NOMO-1 treated with dmso at 0.1 percent for 144 hours (cell line): ENCODE measurements around the gene MFN1.
"Not testable (repeated sequence)": the region's sequence is repeated elsewhere in the genome, so short reads cannot be mapped to it uniquely, and the experiment has no call there.

Experiments used
- DNase-seq: peaks from one replicate; lab custom pipeline; 2025; ENCODE audit not compliant: unreplicated experiment; lab: John Stamatoyannopoulos, UW

MFN1 gene

DNA sequence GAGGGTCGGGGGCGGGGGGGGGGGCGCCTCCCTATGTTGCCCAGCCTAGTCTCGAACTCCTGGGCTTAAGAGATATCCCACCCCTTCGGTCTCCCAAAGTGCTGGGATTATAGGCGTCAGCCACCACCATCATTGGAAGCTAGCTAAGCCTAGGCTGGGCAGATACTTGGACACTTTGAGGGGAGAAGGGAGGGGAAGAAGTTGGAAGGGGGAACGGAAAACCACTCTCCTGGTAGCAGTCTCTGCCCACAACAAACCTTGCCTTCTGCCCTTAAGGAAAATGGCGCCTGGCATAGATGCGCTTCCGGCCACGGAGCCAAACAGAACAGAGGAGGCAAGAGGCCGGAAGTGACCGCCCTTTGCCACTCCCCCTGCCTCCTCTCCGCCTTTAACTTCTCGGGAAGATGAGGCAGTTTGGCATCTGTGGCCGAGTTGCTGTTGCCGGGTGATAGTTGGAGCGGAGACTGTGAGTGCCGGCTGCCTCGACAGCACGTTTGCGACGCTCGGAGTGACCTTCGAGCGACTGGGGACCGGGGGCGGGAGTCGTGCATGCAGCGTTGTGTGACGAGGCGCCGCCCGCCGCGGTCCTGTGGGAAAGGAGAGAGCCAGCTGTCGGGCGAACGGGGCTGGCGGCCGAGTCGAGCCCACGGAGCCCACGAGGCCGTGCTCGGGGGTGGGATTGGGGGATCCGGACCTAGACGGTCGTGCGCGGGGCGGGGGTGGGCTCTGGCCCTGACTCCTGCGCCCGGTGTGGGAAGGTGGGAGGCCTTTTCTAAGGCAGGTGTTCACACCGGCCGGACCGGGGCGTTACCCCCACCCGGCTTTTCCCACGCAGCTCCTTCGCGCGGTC lies at the start of gene MFN1:
MFN1 (plus strand) TSS at position 365 of the 850 bp plus-strand sequence. CDS start 1,143 bp downstream, outside the sequence.
- DNase-seq, result peak; percentile 94

DNA sequence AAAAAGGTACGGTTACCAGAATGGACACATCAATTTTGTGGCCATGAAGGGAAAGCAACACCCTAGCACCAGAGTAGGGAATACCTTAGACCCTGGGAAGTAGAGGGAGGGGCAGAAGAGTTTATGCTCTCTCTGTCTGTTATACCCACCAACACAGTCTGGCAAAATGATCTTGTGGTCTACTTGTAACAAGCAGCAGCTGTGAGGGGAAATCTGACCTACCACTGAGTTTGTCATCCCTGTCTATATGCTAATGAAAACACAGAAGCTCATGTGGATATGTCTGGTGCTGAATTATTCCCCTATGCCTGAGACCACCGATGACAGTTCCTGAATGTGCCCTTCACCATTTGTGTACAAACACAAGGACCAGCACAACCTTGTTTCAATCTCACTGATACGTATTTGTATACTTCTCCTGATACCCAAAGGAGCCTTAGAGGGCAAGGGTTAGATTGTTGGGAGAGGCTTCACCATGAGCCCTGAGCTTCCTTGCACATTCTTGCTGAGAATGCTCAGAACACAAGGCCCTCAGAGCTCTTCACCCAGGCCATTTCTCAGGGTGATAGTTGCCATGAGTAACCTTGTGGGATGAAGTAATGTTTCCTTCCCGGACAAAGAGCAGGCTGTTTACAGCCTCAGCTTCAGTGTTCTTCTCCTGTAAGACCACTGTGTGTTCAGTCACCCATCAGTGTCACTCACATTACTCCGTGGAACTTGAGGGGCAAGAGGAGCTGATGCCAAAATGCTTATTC lies 49.4 kb upstream of the MFN1 start:
- DNase-seq, result no peak

DNA sequence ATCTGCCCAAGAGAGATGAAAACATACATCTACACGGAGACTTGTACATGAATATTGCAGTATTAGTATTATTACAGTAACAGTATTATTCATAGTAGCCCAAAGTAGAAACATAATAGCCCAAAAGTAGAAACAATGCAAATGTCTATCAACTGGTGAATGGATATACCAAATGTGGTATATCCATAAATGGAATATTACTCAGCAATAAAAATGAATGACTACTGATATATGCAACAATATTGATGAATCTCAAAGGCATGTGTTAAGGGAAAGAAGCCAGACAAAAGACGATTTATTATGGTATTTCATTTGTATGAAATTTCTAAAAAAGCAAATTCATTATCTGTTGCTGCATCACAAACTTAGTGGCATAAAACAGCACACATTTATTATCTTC lies 48.2 kb upstream of the MFN1 start:
- DNase-seq, result no peak

DNA sequence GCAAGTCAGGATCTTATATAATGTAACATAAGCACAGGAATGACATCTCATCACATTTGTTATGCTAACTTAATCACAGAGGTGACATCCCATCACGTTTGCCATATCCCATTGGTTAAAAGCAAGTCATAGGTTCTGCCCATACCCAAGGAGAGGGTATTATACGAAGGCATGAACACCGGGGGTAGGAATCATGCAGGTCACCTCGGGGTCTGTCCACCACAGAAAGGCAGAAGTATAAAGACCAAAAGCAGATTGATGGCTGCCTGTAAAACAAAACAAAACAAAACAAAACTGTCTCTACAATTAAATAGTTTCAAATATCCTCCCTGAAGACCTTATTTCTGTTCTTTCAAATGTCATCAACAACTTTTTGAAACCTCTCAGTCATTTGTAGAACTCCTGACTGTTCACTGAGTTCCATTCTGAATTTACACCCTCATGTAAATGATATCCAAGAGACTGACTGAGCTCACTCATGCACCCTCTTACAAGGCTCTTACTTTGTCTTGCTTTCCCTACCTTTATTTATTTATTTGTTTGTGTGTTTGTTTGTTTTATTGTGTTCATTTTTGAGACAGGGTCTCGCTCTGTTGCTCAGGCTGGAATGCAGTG lies 47.4 kb upstream of the MFN1 start:
- DNase-seq, result no peak

DNA sequence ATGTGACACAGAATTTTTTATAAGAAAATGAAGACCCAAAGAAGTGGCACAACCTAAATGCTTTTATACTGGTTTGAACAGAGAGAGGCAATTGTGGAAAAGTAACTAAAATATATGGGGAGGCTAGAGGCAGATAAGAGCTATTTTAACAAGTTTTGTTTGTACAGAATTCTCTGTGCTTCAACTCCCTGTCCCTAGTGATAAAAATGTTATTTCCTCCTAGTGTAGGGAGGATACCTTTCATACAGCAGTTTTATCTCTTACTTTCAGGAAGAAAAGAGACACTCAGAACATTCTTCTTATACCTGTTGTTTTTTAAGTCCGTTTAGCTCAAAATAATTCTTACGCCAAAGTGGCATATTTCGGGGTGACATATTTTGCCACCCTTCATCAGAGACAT lies 45.9 kb upstream of the MFN1 start:
- DNase-seq, result no peak

DNA sequence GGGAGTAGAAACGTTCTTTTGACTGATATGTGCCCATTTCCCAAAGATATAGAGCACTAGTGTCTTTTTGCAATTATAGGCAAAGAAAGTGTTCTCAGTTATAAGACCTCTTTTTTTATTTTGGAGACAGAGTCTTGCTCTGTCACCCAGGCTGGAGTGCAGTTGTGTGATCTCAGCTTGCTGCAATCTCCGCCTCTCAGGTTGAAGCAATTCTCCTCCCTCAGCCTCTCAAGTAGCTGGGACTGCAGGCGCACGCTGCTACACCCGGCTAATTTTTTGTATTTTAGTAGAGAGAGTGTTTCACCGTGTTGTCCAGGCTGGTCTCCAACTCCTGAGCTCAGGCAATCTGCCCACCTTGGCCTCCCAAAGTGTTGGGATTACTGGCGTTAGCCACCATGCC lies 45.4 kb upstream of the MFN1 start:
- DNase-seq, result no peak

DNA sequence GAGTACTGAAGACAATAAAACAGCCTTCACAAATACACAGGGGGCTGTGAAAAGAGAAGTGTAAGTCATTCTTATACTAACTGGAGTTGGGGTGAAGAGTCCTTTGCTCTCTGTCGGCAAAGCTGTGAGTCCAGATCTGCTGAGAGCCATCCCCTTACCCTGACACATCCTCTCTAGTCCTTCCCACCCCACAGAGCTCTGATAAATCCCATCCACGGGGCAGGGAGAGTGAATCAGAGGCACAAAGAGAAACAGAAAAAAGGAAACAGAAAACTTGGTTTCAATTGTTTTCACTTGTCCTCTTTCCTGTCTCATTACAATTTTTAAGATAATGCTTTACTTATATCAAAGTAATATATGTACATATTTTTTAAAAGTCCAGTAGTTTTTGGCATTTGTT lies 42.9 kb upstream of the MFN1 start:
- DNase-seq, result no peak

DNA sequence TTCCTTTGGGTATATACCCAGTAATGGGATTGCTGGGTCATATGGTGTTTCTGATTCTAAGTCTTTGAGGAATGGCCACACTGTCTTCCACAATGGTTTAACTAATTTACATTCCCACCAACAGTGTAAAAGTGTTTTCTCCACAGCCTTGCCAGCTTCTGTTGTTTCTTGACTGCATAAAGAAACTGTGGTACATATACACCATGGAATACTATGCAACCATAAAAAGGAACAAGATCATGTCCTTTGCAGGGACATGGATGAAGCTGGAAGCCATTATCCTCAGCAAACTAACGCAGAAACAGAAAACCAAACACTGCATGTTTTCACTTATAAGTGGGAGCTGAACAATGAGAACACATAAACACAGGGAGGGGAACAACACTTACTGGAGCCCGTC lies 40.1 kb upstream of the MFN1 start:
- not testable (repeated sequence) for DNase-seq

DNA sequence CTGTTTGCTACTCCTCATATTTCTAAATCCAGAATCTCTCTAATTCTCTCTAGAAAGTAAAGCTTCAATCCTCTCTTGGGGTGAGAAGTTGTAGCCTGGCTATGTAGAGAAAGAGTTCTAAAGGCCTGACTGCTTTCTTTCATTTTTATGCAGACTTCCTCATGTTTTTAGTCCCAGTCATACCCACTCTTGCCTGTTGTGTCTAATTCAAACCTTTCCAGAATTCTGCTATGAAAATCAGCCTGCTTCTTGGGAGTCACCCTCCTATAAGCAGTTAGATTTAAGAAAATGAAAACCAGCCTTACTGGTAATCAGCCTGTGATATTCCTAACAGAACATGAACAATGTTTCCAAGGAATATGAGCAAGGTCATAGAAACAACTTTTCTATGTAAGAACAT lies 39.5 kb upstream of the MFN1 start:
- DNase-seq, result no peak

DNA sequence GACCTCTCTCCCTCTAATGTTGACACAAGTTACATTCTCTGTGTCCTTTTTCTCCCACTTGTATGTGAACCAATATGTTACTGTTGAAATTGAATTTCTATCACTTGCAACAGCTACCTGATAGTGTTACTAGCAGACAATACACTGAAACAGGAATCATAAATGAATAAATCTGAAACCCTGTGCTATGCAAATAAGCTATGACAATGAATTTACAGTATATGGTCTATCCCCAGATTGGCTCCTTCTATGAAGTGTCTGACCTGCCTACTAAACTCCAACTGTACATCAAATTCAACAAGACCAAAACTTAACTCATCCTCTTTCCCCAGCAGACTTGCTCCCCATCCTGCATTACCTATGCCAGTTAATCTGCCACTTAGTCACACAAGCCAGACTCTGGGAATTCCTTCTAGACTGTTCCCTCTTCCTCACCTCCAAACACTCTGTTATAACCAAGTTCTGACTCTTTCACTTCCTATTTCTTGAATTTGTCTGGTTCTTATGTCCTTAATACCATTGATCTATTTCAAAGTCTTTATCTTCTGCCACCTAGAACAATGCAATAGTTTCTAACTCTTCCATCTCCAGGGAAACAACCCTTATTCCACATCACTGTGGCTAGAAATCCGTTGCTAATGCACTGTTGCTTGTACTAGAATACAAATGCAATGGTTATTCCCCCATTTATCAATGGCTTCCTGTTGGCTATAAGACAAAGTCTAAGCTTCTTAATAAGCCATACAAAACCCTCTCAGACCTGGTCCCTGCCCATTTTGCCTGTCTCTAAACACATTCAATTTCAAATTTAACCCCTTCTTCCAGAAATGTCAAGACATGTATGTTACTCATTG lies 38.1 kb upstream of the MFN1 start:
- DNase-seq, result no peak

DNA sequence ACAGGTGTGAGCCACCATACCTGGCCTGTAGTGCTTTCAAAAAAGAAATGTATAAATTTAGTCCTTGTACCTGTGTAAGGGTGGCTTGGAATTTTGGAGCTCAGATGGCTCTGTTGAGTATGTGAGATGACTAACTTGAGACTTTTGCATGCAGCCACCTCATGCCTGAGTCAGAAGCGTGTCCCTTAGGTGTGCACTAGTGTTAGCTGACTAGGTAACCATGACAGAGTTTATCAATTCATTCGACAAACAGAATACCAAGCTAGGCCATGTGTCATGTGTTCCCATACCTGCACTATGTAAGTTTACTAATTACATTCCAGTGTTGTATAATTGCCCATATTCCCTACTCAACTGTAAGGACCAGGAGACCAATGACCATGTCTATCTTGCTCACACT lies 28.6 kb upstream of the MFN1 start:
- DNase-seq, result no peak

DNA sequence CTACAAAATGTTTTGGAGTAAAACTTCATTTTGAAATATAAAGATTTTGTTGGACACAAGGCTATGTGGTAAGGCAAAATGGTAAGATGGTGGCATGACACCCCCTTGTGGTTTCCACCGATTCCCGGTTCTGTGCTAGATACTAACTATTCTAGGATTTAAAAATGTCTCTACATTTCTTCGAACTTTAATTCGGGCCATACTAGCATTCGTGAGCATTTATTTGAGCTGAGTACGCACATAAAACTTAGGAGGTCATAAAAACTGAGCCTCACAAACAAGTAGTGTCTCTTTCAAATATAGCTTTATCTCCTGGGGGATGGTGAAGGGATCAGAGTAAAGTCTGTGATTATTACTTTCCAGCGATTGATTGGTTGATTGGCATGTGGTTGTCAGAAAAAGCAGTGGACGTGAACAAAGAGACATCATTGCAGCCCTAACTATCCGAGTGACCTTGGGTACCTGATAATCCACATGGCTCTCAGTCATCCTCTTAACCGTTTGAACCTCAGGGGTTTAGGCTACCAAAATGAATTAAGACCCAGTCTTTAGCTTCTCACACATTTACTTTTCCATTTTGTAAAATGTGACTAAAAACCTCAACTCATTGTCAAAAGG lies 25.7 kb upstream of the MFN1 start:
- peak; percentile 10 for DNase-seq

DNA sequence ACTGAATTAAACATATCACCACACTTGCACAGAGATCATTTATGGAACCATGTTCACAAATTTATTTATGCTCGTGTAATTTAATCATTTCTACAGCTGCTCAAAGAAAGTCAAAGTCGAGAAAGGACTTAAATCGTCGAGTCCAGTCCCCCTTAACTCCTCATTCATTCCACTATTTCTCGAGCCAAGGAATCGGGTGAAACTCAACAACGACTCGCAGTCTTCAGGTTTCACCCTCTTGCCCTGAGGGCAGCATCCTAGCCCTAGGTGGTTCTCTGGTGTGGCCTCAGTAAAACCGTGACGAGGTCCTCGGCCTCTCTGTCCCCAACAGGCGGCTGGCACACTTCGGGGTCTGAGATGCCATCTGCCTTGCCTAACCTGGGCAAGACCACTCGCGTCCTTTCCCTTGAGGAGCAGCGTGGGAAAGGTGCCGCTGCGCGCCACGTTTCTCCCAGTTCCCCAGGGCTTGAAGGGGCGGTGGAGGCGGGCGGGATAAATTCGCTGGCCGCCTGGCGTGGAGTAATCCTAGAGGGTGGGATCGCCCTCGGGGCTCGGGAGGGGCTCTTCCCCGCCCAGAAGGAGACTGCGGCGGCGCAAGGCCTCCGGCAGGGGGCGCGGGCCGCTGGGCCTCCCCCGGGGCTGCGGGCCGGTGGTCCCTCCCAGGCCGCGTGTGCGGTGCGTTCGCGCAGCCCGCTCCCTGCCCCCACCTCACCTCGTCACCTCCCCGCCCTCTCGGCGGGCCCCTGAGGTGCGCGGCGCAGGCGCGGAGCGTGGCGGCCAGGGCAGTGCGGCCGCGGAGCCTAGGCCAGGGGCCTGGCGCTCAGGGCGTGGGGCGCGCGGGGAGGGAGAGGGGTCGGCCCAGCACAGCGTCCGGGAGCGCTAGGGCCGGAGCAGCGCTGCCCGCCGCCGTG lies 25.0 kb upstream of the MFN1 start, which contains the start of gene ZNF639:
ZNF639 (plus strand) TSS at position 746 of the 911 bp plus-strand sequence. CDS start 5,263 bp downstream, outside the sequence.
- DNase-seq, result peak; percentile 78

DNA sequence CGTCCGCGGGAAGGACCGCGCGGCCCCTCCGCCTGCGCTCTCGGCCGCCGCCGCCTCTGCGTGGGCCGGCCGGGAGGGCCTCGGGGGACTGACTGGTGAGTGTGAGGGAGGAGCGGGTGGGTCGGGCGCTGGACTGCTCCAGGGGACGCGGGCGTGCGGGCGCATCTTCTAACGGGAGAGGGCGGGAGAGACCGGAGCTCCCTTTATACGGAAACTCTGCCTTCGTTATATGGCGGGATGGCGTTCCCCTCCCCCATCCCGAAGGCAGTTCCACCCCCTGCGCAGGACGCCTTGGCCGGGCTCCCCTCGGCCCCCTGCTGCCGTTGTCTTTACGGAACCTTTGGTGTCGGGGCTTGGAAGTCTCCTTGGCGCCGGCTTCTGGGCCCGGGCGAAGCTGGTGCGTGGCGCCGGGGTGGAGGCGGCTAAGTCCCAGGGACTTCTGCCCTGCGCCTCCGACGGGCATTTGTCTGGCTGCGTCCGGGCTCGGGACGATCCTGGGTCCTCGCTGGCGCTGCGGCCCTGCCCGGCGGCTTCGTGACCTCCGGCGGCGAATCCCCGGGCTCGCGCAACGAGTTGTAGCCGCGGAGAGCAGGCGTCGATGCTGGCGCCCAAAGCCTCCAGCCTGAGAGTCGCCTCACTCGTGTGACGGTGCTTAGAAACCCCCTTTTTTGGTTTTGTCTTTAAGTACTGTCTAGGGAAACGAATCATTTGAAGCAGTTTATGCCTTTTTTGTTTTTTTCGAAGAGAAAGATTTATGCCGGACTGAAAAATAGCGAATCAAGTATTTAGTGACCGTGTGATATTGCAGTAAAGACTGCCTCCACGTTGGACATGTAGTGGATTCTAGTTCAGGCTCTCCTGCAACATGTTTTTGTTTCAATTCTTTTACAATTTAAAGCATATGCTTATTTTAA lies 24.1 kb upstream of the MFN1 start:
- peak; percentile 44 for DNase-seq

DNA sequence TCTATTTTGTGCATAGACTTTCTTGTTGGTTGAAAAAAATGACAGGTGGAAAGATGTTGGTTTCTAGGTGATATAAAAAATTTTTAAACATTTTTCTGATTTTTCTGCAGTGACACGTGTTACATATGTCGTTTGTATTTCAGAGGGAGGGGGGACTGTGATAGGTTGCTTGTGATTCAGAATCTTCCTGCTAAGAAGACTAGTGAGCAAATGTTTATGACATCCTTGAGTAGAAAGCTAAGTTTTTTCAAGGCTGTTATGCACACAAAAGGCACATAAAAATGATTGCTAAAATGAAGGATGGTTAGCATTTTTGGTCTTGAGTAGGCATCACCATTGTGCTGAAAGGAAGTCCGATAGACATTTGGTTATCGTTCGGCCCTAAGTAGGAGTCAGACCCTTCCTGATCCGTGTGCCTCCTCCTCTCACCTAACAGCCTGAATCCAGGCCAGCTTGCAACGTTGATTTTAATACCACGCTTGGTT lies 23.2 kb upstream of the MFN1 start:
- no peak for DNase-seq

DNA sequence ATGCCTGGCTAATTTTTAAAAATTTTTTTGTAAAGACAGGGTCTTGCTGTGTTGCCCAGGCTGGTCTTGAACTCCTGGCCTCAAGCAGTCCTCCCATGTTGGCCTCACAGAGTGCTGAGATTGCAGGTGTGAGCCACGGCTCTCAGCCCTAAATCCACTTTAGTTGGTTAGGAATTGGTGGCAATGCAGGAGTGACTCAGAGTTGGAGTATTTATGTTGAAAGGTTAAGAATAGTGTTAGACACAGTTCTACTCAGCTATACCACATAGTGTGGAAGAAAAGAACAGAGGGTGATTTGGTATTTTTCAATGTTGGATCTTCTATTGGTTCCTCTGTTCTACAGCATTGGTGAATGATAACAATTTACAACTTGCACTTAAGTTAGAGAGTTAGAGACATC lies 17.1 kb upstream of the MFN1 start:
- no peak for DNase-seq

DNA sequence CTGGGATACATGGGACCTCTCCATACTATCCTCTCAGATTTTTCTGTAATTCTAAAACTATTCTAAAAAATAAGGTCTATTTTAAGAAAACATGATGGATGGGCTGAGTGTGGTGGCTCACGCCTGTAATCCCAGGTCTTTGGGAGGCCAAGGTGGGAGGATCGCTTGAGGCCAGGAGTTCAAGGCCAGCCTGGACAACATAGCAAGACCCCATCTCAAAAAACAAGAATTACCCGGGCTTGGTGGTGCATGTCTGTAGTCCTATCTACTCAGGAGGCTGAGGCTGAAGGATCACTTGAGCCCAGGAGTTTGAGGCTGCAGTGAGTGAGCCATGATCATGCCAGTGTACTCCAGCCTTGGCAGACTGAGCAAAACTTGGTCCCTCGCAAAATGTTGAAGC lies 15.3 kb upstream of the MFN1 start:
- no peak for DNase-seq

DNA sequence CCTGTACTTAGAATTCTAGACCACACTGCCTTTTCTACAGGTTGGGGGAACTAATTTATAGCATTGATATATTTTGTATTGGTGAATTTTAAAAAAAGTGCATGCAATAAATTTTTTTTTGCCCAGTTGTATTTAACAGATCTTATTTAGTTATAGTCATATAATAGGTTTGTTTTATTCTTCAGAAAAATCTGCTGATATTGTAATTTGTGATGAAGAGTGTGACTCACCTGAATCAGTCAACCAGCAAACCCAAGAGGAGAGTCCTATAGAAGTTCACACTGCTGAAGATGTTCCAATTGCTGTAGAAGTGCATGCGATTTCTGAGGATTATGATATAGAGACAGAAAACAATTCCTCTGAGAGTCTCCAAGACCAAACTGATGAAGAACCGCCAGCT lies 14.4 kb upstream of the MFN1 start:
- no peak for DNase-seq
